C4-2B (cell line): ENCODE results near the gene LEPR.

Experiments used
- ZFX ChIP-seq: fragments of 450-650 bp; IDR thresholded peaks from 2 replicates; pipeline ENCODE4 v1.6.1; 2017
- TF ChIP-seq, protein P1 (sequence below): fragments of 450-650 bp; conservative IDR thresholded peaks from 2 replicates; pipeline ENCODE4 v1.5.1; 2017; ENCODE audit warnings: mild to moderate bottlenecking

GRCh38 chr1:65459397-65459768 lies 38.9 kb downstream of the LEPR start:
- TF ChIP-seq, protein P1, sequence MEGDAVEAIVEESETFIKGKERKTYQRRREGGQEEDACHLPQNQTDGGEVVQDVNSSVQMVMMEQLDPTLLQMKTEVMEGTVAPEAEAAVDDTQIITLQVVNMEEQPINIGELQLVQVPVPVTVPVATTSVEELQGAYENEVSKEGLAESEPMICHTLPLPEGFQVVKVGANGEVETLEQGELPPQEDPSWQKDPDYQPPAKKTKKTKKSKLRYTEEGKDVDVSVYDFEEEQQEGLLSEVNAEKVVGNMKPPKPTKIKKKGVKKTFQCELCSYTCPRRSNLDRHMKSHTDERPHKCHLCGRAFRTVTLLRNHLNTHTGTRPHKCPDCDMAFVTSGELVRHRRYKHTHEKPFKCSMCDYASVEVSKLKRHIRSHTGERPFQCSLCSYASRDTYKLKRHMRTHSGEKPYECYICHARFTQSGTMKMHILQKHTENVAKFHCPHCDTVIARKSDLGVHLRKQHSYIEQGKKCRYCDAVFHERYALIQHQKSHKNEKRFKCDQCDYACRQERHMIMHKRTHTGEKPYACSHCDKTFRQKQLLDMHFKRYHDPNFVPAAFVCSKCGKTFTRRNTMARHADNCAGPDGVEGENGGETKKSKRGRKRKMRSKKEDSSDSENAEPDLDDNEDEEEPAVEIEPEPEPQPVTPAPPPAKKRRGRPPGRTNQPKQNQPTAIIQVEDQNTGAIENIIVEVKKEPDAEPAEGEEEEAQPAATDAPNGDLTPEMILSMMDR = peak; percentile 67
- TF ChIP-seq ZFX = no peak
